Nephron progenitor cell (in vitro differentiated cells): ENCODE results near the gene AOPEP.

ENCODE experiments used
- DNase-seq: peaks from one replicate; pipeline ENCODE4 v3.0.0; 2021
- H3K27ac Mint-ChIP-seq: 2 replicates; pipeline ENCODE4 v1.8.0; 2021; ENCODE audit warnings: mild to moderate bottlenecking, moderate library complexity, mixed read lengths
- H3K27me3 Mint-ChIP-seq: 2 replicates; pipeline ENCODE4 v1.8.0; 2021; ENCODE audit warnings: mild to moderate bottlenecking, low read depth, mixed read lengths; ENCODE audit not compliant: poor library complexity
- H3K36me3 Mint-ChIP-seq: 2 replicates; pipeline ENCODE4 v1.8.0; 2021; ENCODE audit warnings: low read depth, mixed read lengths
- H3K4me1 Mint-ChIP-seq: 2 replicates; pipeline ENCODE4 v1.8.0; 2021; ENCODE audit warnings: mixed read lengths
- H3K4me3 Mint-ChIP-seq: 2 replicates; pipeline ENCODE4 v1.8.0; 2021; ENCODE audit warnings: mild to moderate bottlenecking, moderate library complexity, mixed read lengths
- H3K9me3 Mint-ChIP-seq: 2 replicates; pipeline ENCODE4 v1.8.0; 2021; ENCODE audit warnings: mild to moderate bottlenecking, moderate library complexity, mixed read lengths
- CTCF ChIP-seq: fragments of 200-600 bp; sonication (generic); IDR thresholded peaks from 2 replicates; pipeline ENCODE4 v1.5.0; 2021; ENCODE audit warnings: antibody characterized with exemption

AOPEP gene

GRCh38 chr9:94864196-94864595 is 137.7 kb downstream of the AOPEP start:
- peaks cover 4% of the 10 kb centered on the region for H3K9me3 Mint-ChIP-seq
- no peak overlapping the region for H3K4me3 Mint-ChIP-seq
- peaks cover 89% of the 10 kb centered on the region for H3K4me1 Mint-ChIP-seq
- H3K27ac Mint-ChIP-seq, result no peak overlapping the region
- H3K36me3 Mint-ChIP-seq, result peaks cover 3% of the 10 kb centered on the region
- TF ChIP-seq CTCF, result no peak
- no peaks in the 10 kb centered on the region for H3K27me3 Mint-ChIP-seq
- DNase-seq, result no peak

GRCh38 chr9:94864862-94865509 is 138.5 kb downstream of the AOPEP start:
- H3K9me3 Mint-ChIP-seq, result no peaks in the 10 kb centered on the region
- H3K36me3 Mint-ChIP-seq, result no peaks in the 10 kb centered on the region
- no peak for TF ChIP-seq CTCF
- H3K4me3 Mint-ChIP-seq, result no peak overlapping the region
- no peaks in the 10 kb centered on the region for H3K27me3 Mint-ChIP-seq
- peak overlapping the region; percentile 20 for H3K27ac Mint-ChIP-seq
- no peak for DNase-seq
- peaks cover 89% of the 10 kb centered on the region for H3K4me1 Mint-ChIP-seq

- Mint-ChIP-seq H3K27ac (peak overlapping the region; percentile 62), H3K4me1 (peaks cover 90% of the 10 kb centered on the region), H3K9me3 (no peaks in the 10 kb centered on the region), H3K4me3 (no peak overlapping the region), H3K27me3 (peaks cover 2% of the 10 kb centered on the region), H3K36me3 (no peaks in the 10 kb centered on the region)
- DNase-seq, result no peak
- no peak for TF ChIP-seq CTCF
Observed at GRCh38 chr9:94865582-94866452, 139.3 kb downstream of the AOPEP start.

GRCh38 chr9:94866770-94867169 is 140.3 kb downstream of the AOPEP start:
- Mint-ChIP-seq H3K9me3 (no peaks in the 10 kb centered on the region), H3K27ac (peak overlapping the region; percentile 96), H3K27me3 (peaks cover 4% of the 10 kb centered on the region), H3K36me3 (no peaks in the 10 kb centered on the region), H3K4me1 (peaks cover 91% of the 10 kb centered on the region), H3K4me3 (peak overlapping the region; percentile 51)
- no peak for DNase-seq
- TF ChIP-seq CTCF, result no peak

GRCh38 chr9:94867281-94867841 is 140.9 kb downstream of the AOPEP start:
- DNase-seq, result peak; percentile 38
- Mint-ChIP-seq H3K27me3 (peaks cover 4% of the 10 kb centered on the region), H3K4me1 (peaks cover 91% of the 10 kb centered on the region), H3K27ac (peak overlapping the region; percentile 96), H3K36me3 (no peaks in the 10 kb centered on the region), H3K4me3 (peak overlapping the region; percentile 51), H3K9me3 (no peaks in the 10 kb centered on the region)
- no peak for TF ChIP-seq CTCF
